Nephron progenitor cell (in vitro differentiated cells): ENCODE results near the gene LIPC.
A peak's percentile ranks its signal among the peaks of the same experiment; 100 is the strongest.

Source experiments
- DNase-seq: peaks from one replicate; pipeline ENCODE4 v3.0.0; 2021
- H3K27ac Mint-ChIP-seq: 2 replicates; pipeline ENCODE4 v1.8.0; 2021; ENCODE audit warnings: mild to moderate bottlenecking, moderate library complexity, mixed read lengths
- H3K27me3 Mint-ChIP-seq: 2 replicates; pipeline ENCODE4 v1.8.0; 2021; ENCODE audit warnings: mild to moderate bottlenecking, low read depth, mixed read lengths; ENCODE audit not compliant: poor library complexity
- H3K36me3 Mint-ChIP-seq: 2 replicates; pipeline ENCODE4 v1.8.0; 2021; ENCODE audit warnings: low read depth, mixed read lengths
- H3K4me1 Mint-ChIP-seq: 2 replicates; pipeline ENCODE4 v1.8.0; 2021; ENCODE audit warnings: mixed read lengths
- H3K4me3 Mint-ChIP-seq: 2 replicates; pipeline ENCODE4 v1.8.0; 2021; ENCODE audit warnings: mild to moderate bottlenecking, moderate library complexity, mixed read lengths
- H3K9me3 Mint-ChIP-seq: 2 replicates; pipeline ENCODE4 v1.8.0; 2021; ENCODE audit warnings: mild to moderate bottlenecking, moderate library complexity, mixed read lengths
- CTCF ChIP-seq: fragments of 200-600 bp; sonication (generic); IDR thresholded peaks from 2 replicates; pipeline ENCODE4 v1.5.0; 2021; ENCODE audit warnings: antibody characterized with exemption

The LIPC gene

GRCh38 chr15:58544756-58545155, 113.0 kb downstream of the LIPC start:
- H3K27ac Mint-ChIP-seq = no peak overlapping the region

GRCh38 chr15:58545307-58546065, 113.7 kb downstream of the LIPC start:
- H3K36me3 Mint-ChIP-seq = no peaks in the 10 kb centered on the region
- no peak for DNase-seq
- peaks cover 4% of the 10 kb centered on the region for H3K27me3 Mint-ChIP-seq
- no peak overlapping the region for H3K4me3 Mint-ChIP-seq
- H3K27ac Mint-ChIP-seq = no peak overlapping the region
- peaks cover 34% of the 10 kb centered on the region for H3K4me1 Mint-ChIP-seq
- no peak for TF ChIP-seq CTCF
- H3K9me3 Mint-ChIP-seq = no peaks in the 10 kb centered on the region

More at GRCh38 chr15:58544756-58545155, 113.0 kb downstream of the LIPC start:
- no peaks in the 10 kb centered on the region for H3K36me3 Mint-ChIP-seq
- peaks cover 35% of the 10 kb centered on the region for H3K4me1 Mint-ChIP-seq
- TF ChIP-seq CTCF = no peak
- H3K4me3 Mint-ChIP-seq = no peak overlapping the region
- H3K27me3 Mint-ChIP-seq = peaks cover 4% of the 10 kb centered on the region
- no peak for DNase-seq
- no peaks in the 10 kb centered on the region for H3K9me3 Mint-ChIP-seq

- Mint-ChIP-seq H3K4me3 (no peak overlapping the region), H3K27me3 (peaks cover 6% of the 10 kb centered on the region), H3K36me3 (no peaks in the 10 kb centered on the region), H3K9me3 (no peaks in the 10 kb centered on the region), H3K27ac (no peak overlapping the region), H3K4me1 (peaks cover 31% of the 10 kb centered on the region)
- no peak for TF ChIP-seq CTCF
- no peak for DNase-seq
Observed at GRCh38 chr15:58546066-58546591, 114.3 kb downstream of the LIPC start.

GRCh38 chr15:58546635-58547627, 115.1 kb downstream of the LIPC start:
- H3K9me3 Mint-ChIP-seq = no peaks in the 10 kb centered on the region
- peak overlapping the region; percentile 57 for H3K27ac Mint-ChIP-seq
- peaks cover 36% of the 10 kb centered on the region for H3K4me1 Mint-ChIP-seq
- no peak for DNase-seq
- no peak for TF ChIP-seq CTCF
- H3K27me3 Mint-ChIP-seq = peaks cover 7% of the 10 kb centered on the region
- H3K4me3 Mint-ChIP-seq = no peak overlapping the region
- no peaks in the 10 kb centered on the region for H3K36me3 Mint-ChIP-seq

GRCh38 chr15:58547628-58548307, 116.0 kb downstream of the LIPC start:
- H3K9me3 Mint-ChIP-seq = no peaks in the 10 kb centered on the region
- no peaks in the 10 kb centered on the region for H3K36me3 Mint-ChIP-seq

More at GRCh38 chr15:58547628-58548307, 116.0 kb downstream of the LIPC start:
- DNase-seq = no peak
- Mint-ChIP-seq H3K4me1 (peaks cover 43% of the 10 kb centered on the region), H3K27me3 (peaks cover 7% of the 10 kb centered on the region), H3K4me3 (no peak overlapping the region), H3K27ac (no peak overlapping the region)
- no peak for TF ChIP-seq CTCF
